ENCODE data around the gene ADGB. TPM values are rescaled to one million over a fixed set of nuclear protein-coding genes. Genes with fewer than 3 reads are reported as not detected.
"Not testable (repeated sequence)": the region's sequence is repeated elsewhere in the genome, so short reads cannot be mapped to it uniquely, and the experiment has no call there.

Gene ADGB
- polyA plus RNA-seq, 4 donors: 0.15 to 0.56 (median 0.39) TPM

DNA sequence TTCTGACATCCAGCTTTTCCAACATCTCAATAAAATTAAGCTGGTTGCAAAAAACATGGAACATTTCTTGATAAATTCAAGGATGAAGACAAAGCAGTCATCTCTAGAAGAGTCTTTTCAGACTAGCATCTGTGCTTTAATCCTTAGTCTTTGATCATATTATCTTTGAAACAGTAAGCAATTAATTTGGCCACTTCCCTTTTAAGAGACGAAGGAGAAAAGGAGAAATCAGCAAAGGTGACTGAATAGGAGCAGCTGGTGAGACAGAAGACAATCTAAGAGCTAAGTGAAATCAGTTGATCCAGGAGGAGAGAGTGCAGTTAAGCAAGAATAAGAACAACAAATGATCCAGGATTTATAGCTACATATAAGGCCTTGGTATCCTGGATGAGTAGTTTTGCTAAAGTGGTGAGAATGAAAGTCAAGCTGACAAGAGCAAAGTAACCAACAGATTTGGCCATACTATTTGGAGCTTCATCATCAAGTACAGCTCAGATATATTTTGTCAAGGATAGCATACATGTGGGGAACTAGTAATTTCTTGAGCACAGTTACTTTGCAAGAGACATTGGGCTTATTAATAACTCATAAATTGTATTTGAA lies 215.5 kb downstream of the ADGB start:
- no peak for DNase-seq (ENCODE audit: low read depth in 4 of 4, low spot score in 3 of 4)

DNA sequence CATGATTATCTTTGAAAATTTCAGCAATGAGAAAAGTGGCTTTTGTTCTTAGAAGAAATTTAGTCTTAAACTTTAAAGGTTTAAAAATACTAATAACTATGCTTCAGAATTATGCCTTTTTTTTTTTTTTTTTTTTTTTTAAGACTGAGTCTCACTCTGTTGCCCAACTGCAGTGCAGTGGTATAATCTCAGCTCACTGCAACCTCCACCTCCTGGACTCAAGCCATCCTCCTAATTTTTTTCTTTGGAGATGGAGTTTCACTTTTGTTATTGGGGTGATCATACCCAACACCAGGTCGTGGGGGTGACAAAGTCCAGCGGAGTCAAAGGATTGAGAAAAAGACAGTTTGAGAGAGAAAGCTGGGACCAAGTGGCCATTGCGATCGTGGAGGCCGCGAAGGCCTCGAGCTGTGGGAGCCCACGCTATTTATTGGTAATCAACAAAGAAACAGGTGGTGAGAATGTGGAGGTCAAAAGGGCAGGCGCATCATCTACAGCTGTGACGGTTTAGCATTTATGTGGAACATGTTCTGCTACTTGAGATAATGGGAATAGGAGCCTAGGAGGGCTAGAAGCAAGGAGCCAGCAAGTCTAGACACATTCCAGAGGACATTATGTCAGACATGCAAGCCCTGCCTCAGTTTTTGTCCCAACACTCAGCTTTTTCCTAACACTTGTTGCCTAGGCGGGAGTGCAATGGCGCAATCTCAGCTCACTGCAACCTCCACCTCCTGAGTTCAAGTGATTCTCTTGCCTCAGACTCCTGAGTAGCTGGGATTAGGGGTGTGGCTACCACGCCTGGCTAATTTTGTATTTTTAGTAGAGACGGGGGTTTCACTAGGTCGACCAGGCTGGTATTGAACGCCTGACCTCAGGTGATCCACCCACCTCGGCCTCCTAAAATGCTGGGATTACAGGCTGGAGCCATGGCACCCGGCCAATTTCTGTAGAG lies 217.0 kb downstream of the ADGB start:
- not testable (repeated sequence) for DNase-seq (ENCODE audit: low read depth in 4 of 4, low spot score in 3 of 4)

DNA sequence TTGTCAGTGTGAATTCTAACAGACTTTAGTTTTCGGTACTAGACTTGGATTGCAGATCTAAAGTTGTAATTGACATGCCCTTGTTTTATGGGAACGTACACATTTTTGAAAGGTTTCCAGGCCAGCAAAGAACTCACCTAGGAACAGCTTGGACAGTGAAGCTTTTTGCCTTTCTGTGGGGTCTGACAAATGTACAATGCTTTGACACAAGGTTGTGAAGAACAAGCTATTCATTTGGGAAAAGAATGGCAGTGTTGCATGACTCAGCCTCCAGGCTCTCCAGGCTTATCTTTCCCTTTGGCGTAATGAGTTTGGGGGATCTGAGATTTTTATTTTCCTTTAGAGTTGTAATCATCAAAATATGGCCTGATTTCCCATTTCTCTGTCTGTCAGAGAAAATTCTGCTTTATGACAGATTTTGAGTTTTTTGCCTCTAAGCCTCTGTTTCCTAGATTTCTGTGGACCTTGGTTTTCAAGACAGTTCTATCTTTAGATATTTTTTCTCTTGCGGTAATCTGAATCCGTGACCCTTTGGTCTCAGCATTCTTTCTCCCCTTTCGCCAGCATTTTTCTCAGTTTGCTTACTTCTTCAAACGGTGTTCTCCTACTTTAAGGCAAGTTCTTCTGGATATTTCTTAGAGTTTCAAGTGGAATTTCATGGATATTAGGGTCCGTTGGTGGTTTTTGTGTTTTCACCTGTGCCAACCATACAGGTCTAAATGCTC lies 221.0 kb downstream of the ADGB start:
- DNase-seq (ENCODE audit: low read depth in 4 of 4, low spot score in 3 of 4): no peak

DNA sequence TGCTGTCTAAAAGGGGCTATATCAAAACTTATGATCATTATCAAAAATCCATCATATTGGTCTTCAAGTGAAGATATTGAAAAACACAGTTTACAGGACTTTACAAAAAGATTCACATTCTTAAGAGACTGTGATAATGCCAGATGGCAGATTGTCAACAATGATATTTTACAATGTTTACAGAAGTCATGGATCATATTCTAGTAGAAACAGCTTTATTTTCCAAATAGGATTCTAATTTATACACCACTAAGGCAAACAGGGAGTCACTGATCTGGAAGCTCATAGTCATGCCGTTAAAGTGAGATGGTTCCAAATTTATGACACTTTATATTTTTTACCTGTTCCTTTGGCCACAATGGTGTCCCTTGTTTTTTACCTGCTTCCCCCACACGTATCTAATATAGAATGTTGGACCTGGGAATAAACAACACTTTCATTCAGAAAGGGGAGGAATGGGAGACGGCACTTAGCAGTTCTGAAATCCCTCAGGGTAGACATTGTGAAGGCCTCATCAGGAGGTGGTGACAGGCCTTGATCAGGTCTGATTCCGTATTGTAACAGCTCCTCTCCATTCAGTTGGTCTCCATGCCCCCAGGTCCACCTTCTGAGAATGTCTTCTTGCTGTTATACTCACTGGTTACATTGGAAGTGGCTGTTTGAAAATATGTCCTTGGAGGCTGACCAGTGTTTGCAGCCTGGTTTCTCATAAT lies 228.6 kb downstream of the ADGB start:
- DNase-seq (ENCODE audit: low read depth in 4 of 4, low spot score in 3 of 4): no peak

DNA sequence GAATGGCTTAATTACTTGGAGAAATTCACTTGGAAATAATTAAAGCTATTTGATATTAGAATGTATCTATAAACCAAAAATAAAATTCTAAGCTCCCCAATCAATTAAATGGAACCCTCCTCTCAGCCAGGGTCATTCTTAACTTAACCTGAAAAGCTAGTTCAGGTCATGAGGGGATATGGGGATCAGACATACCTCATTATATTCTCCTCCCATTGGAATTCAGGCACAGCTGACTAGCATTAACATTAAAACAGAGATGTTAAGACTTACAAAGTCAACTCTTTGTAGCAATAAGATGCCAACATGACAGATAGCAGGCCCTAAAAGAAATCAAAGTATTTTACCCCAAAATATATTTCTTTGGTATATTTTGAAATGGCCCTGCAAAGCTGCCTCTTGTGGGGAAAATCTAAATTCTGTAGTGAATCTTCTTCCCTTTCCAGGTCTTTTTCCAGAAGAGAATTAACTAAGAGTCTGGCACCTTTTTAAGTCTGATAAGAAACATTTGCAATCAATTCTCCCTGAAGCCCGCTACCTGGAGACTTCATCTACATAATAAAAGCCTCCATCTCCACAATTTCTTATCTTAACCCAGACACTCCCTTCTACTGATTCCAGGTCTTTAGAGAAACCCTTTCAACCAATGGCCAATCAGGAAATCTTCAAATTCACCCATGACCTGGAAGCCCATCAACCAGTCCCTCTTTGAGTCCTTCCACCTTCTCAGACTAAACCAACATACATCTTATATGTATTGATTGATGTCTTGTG lies 231.2 kb downstream of the ADGB start:
- no peak for DNase-seq (ENCODE audit: low read depth in 4 of 4, low spot score in 3 of 4)

DNA sequence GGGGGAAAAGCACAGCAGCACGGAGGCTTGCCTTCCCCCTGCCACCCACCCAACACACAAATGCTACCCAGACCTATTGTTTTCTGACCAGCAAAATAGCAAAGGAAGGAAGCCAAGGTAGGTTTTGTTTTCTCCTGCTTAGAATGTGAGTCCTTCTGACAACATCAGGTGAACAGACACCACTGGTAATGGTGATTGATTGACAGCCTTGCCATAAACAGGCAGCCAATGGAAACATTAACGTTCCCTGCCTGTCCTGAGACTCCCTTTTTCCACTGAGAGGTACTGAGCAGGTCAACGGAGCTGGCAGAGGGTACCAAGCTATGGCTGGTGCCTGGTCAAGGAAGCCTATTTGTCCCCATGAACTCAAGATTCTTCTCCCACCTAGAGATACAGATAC lies 234.4 kb downstream of the ADGB start:
- DNase-seq (ENCODE audit: low read depth in 4 of 4, low spot score in 3 of 4): no peak

DNA sequence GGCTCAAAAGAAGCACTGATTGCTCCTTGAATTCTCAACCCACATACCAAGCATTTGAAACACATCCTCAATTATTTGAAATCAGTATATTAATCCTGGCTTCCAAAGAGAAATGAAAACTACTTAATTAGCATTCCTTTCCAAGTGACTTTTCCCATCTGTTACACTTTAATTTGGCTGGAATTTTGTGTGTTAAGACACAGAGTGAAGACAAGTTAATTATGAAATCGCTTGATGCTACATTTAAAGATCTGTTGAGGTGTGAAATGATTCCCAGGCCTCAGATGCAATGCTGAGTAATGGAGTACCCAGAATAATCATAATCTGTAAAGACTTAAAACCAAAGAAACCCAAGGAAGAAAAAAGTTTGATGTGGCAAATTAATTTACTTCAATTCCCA lies 241.4 kb downstream of the ADGB start:
- DNase-seq (ENCODE audit: low read depth in 4 of 4, low spot score in 3 of 4): no peak

DNA sequence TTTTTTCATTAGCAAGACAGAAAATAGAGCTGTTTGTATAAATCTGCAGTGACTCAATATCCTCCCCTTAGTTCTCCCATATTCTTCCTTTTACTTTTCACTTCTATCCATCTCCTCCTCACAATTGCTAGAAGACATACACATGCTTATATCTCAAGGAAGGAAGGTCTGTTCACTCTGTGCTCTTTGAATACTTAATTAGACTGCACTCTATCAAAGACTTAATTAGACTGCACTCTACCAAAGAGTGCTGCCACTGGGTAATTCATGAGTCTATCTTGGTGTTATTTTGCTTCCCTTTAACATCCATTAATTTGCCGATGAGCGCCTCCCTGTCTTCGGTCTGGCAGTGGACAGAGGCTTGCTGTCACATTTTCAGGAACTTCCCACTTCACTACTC lies 241.9 kb downstream of the ADGB start:
- DNase-seq (ENCODE audit: low read depth in 4 of 4, low spot score in 3 of 4): no peak

DNA sequence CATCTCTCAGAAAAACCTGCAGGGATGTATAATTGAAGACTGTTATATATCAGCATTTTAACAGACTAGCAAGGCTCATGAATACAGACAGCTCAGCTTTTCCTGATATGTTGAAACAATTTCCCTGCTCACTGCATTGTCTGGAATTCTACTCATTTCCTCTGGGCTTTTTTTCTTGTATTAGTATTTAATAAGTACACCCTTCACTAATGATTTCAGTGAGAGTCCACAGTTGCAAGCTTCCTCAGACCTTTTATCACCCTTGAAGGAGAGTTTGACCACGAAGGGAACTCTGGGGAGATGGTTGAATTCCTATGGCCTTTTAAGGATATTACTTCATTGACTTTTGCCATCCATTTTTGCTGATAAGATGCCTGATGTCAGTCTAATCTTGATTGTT lies 248.7 kb downstream of the ADGB start:
- no peak for DNase-seq (ENCODE audit: low read depth in 4 of 4, low spot score in 3 of 4)

DNA sequence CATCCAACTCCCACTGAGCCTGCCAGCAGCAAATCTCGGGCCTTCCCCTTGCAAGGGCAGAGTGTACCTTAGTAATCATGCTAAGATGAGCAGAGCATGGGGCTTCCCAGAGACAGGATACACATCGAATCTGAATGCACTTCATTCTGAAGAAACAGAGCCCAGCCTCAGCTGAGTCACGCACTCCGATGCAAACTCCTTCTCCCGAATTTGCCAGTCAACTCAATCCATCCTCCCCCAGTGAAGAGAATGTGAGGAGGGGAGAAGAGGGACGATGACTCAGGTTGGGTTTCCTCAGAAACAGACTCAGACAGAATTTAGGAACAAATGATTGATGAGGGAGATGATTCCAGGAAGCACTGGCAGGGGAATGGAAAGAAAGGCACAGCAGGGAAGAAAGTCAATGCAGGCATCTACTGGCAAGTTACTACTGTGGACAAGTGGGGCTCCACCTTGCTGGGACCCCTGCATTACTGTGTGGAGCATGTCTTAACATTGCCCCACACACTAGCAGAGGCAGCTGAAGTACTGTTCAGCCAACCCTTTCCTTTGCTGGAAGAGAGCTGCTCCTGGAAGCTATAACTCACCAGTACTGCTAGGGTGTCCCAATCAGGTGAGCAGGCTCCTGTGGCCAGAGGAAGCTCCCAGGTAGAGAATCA lies 251.6 kb downstream of the ADGB start:
- DNase-seq (ENCODE audit: low read depth in 4 of 4, low spot score in 3 of 4): no peak

DNA sequence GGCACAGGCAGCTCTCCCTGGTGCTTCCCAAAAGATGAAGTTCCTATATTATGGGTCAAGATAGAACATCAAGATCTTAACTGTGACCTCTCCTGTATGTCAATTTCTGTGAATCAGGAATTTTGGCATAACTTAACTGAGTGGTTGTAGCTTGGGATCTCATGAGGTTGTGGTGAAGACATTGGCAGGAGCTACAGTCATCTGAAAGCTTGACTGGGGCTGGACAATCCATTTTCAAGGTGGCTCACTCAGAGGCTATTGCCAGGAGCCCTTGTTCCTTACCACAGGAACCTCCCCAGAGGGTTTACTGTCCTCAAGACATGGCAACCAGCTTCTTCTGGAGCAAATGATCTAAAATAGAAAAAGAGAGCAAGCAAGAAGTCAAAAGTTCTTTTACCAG lies 252.2 kb downstream of the ADGB start:
- DNase-seq (ENCODE audit: low read depth in 4 of 4, low spot score in 3 of 4): no peak

DNA sequence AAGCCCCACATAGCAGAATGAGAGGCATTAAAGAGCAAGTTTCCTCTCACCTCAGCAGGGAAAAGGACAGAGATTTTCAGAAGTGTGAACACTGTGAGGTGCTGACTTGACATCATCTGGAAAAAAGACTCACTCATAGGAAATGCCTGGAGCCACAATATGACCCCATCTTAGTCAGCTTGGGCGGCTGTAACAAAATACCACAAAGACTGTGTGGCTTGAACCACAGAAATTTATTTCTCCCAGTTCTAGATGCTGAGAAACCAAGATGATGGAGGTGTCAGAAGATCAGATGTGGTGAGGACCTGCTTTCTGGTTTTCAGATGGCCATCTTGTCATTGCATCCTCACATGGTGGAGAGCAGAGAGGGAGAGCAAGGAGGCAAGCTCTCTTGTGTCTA lies 253.1 kb downstream of the ADGB start:
- DNase-seq (ENCODE audit: low read depth in 4 of 4, low spot score in 3 of 4): no peak

DNA sequence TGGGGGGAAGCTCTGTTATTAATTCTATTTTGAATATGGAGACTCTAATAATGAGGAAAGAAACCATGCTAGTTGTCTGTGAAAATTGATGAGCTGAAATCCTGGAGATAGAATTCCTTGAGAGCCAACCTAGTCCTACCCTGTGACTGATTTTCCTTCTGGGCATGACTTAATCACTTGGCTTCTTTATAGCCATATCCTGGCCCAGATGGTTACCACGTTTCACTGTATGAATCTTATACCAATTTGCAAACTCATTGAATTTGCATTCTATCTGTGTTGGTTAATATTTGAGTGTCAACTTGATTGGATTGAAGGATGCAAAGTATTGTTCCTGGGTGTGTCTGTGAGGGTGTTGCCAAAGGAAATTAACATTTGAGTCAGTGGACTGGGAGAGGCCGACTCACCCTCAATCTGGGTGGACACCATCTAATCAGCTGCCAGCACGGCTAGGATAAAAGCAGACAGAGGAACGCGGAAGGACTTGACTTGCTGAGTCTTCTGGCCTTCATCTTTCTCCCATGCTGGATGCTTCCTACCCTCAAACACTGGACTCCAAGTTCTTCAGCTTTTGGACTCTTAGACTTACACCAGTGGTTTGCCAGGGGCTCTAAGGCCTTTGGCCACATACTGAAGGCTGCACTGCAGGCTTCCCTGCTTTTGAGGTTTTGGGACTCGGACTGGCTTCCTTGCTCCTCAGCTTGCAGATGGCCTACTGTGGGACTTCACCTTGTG lies 255.9 kb downstream of the ADGB start:
- DNase-seq (ENCODE audit: low read depth in 4 of 4, low spot score in 3 of 4): not testable (repeated sequence)

DNA sequence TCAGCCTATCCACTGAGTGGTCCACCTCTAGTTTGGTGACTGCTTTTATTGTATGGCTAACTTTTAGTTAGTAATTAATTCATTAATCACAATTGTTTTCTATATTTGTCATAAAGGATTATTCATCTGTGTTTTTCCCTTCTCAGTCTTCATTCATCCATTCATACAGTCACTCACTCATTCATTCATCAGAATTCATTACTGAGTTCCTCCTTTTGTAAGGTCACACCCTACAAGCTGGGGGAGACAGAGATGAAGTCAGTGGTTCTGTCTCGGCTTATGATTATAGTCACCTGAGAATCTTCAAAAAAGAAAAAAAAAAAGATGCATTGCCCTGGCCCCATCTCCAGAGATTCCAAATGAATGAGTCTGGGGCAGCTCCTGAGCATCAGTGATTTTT lies 257.1 kb downstream of the ADGB start:
- no peak for DNase-seq (ENCODE audit: low read depth in 4 of 4, low spot score in 3 of 4)

DNA sequence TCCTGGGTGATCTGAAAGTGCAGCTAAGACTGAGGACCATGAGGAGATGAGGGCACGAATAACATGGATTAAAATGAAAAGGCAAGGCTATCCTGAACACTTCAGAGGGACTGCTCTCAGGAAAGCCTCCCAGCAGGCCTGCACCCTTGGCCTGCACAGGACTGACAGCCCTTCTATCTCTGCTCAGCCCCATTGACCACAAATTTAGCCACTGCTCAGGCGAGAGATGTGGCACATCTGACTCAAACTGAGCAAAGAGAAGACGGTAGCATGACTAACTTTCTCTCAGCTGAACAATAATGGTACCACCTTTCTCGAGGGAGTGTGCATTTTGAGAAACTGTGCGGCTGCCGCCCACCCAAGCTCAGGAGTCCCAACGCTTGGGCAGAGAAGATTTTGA lies 257.5 kb downstream of the ADGB start:
- DNase-seq (ENCODE audit: low read depth in 4 of 4, low spot score in 3 of 4): no peak

DNA sequence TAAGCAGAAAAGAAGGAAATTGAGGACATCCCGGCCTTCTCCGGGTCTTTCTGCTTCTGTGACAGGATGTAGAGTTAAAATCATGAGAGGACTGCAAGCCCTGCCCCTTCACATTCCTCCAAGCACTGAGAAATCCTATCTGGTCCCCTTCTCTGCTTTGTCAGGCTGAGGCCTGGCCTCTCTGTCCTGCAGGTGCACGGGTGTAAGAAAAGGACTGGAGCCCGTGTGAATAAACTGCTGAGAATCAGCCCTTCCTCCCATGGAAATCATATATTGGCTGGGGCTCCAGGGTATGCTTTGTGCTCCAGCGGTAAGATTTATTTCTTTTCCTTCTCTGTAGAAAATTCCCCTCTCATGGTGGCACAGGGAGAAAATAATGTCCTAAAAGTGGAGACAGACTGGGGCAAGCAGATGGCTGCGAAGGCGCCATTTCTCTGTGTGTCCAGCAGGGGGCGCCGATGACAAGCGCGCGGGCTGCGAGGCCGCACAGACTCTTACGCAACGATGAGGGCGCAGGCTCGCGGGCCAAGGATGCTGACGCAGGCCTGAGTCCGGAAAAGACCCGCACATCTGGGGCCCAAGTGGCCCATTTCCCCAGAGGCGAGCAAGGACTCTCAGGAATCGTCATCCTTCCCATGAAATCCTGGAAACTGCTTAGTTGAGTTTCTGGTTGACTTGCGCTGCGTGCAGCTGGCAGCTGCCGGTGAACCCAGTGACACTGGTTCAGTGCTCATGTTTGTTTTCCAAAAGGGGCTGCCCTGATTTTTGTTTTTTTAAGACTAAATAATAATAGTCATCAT lies 258.6 kb downstream of the ADGB start:
- DNase-seq (ENCODE audit: low read depth in 4 of 4, low spot score in 3 of 4): peak; percentile 51 to 67 (median 58)

DNA sequence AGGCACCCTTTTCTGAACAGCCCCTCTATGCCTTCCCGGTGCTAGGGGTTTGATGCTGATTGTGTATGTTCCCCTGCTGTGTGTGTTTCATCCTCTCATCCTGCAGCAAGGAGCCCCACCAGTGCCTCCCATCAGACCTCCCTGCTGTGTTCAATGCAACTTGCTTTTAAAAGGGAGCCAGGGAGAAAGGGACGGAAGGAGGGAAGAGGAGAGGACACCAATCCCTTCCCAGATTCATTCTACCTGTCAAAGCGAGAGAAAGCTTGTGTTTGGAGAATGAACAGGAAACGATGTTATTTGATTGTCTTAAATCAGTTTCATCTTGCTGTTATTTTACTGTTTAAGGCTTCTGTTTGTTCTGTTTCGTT lies 259.2 kb downstream of the ADGB start:
- DNase-seq (ENCODE audit: low read depth in 4 of 4, low spot score in 3 of 4): peak in 1 of 4 donors; percentile 10

DNA sequence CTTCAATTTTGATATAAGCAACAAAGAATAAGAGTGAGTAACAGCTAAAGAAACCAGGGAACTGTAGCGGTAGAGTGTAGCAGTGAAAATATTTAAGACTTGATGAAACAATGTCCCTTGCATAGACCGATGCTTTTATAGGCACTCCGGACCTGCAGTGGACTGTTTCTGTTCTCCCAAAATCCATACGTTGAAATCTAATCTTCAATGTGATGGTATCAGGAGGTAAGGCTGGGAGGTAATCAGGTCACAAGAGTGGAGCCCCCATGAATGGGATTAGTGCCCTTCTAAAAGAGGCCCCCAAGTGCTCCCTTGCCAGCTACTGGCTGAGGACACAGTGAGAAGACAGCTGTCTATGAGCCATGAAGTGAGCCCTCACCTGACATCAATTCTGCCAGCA lies 260.4 kb downstream of the ADGB start:
- DNase-seq (ENCODE audit: low read depth in 4 of 4, low spot score in 3 of 4): no peak

Measured in left renal pelvis (tissue), 4 donors.